Mucosa of gallbladder (tissue), 1 donor: ENCODE data around the gene TBC1D10B. TPM values are rescaled to one million over a fixed set of nuclear protein-coding genes. Genes with fewer than 3 reads are reported as not detected.

Experiments
- DNase-seq: peaks from one replicate; pipeline ENCODE4 v3.0.0-alpha.2; 2020; ENCODE audit warnings: low spot score
- total RNA-seq: library from RNA; stranded (reverse); gene quantifications from one replicate; pipeline ENCODE4 v1.2.1, GENCODE V29; 2021
- donor health status: DM: no; HTN: no; CAD: no.

Gene TBC1D10B
- total RNA-seq, 1 donor from 2014 or later = 60.6 TPM

DNA sequence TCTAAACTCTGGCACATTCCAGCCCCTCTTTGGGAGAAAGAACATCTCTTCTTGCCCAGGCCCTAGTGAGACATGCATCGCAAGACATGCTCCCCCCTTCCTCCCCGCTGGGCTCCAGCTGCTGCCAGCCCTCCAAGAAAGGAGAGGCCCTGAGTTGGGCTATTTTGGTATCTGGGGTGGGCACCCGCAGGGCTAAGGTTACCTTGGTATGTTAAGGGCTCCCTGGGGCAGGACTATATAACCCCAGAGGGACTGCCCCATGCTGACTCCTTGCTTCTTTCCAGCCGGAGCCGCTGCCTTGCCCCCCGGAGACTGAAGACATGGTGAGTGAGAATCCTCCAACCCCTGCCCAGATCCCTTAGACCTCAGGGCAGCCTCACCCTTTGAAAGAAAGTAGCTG is 4.2 kb upstream of the TBC1D10B start, which contains the start of gene MYL11:
MYL11 (plus strand) TSS at position 265 of the 400 bp plus-strand sequence; CDS start at position 321, 56 bp downstream.
- no peak for DNase-seq

DNA sequence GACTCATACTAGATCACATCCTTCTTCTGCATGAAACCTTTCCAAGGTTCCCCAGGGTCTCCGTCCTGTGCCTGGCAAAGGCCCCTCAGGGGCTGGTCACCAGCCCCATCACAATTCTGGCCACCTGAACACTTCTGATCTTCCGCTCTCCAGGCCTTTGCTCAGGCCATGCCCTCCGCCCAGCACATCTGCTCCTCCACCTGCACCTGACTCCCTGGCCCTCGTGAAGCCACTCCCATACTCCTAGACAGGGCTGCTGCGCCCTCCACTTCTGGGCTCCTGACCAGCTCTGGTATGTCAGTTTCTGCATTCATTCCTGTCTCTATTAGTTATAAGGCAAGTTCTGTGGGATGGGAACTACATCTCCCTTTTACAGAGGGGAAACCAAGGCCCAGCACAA is 2.4 kb upstream of the TBC1D10B start:
- DNase-seq = no peak

- DNase-seq = no peak
Observed at GRCh38 chr16:30372038-30372712, 1.9 kb upstream of the TBC1D10B start.

DNA sequence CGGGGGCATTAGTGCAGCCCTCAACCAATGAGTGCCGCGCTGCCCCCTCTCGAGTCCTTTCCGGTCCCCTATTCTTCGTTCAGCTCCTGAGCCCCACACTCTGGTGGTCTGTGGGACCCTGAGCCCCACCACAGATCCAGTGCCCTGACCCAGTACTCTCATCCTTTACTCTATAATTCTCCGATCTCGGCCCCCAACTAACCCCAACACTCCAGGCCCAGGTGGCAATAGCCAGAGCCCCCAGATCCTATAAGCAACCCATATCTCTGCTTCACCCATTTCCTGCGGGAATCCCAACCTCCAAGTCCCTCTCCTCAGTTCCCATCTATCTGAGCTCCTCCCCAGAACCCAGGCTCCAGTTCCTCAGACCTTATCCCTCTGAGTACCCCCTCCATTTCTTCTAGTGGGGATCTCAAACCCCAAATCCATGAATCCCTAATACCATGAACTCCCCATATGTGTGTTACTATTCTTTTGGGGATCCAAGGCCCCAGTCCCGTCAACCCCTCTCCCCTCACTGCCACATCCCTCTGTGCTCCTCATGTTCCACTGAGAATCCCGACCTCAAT is 1.0 kb upstream of the TBC1D10B start:
- DNase-seq = no peak

DNA sequence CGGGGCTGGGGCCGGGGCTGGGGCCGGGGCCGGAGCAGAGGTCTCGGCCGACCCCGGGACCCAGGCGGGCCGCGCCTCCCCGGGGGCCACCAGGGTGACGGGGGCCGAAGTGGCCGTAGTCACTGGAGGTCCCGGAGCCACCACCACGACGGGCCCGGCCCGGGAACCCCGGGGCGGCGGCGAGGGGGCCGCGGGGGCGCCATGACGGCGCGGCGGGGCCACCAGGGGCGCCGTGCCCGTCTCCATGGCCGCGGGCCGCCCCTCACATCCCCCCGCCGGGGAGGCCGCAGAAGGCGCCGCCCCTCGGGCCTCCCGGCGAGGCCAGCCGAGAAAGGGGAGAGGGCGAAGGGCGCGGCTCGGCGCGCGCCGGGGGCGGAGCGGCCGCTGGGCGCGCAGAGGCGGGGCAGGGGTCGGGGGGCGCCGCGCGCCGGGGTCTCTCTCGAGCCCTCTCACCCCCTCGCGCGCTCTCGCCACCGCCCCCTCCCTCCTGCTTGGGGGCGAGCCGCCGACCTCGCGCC is 297 bp downstream of the TBC1D10B start:
- no peak for DNase-seq

DNA sequence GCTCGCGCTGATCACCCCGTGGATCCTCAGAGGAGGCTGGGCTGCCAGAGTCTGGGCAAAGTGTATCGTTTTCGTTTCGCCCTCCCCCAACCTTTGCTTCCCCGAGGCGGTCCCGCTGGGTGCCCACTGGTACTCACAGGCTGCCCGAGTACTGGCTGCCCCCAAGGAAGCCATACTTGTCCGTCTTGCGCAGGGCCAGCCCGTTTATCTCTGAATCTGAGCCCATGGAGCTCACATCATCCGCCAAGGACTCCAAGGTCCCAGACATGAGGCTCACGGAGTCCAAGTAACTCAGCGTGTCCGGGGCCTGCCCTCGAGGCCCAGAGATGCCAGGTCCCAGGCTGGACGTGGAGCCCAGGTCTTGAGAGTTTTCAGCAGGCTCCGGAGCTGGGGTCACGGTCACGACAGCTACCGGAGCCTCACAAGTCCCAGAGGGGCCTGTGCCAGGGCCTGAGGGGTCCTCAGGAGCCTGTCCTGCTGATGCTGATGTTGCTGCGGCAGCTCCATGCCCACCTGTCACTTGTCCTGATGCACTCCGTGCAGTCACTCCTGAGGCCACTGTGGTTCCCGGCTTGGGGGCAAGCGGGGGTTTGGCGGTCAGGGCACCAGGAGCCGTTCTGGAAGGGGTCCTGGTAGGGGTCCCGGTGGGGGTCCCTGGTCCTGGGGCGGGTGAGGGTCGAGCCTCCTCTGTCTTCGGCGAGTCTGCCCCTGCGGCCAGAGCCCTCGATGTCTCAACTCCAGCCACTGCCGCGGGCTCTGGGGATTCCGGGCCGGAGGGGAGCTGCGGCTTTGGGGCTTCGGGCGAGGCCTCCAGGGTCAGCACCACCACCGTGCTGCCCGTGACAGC is 980 bp downstream of the TBC1D10B start:
- no peak for DNase-seq

DNA sequence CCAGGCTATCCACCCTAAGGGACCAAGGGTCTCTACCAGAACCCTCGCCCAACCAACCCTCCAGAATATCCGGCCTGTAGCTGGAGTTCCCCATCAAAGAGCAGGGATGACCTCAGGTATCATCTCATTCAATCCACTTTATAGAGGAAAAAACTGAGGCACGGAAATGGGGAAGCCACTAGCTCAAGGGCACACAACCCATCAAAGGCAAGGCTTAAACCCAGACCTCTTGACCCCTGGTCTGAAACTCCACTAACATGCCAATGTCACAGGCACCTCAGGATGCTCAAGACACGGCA is 1.6 kb downstream of the TBC1D10B start:
- no peak for DNase-seq

GRCh38 chr16:30368122-30368791 is 2.0 kb downstream of the TBC1D10B start:
- no peak for DNase-seq

- DNase-seq = no peak
Observed at GRCh38 chr16:30367349-30368009, 2.8 kb downstream of the TBC1D10B start.

GRCh38 chr16:30366511-30366910 is 3.8 kb downstream of the TBC1D10B start:
- DNase-seq = no peak

DNA sequence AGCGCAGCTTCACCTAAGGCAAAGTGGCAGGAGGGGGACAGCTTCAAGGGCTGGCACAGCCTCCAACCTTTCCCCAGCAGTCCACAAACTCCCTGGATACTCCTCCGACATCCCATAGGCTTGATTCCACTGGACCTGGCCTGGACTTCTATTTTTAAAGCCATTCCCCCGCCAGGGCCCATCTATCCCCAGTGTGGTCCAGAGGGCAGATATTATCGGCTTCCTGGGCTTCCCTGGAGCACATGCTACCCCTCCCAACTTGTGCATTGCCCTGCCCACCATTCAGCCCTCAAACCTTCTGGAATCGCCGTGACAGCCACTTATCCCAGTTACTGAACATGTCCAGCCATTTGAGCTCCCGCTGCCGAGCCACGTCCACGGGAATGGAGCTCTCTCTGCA is 5.1 kb downstream of the TBC1D10B start:
- no peak for DNase-seq

- no peak for DNase-seq
Observed at GRCh38 chr16:30361180-30361579, 9.1 kb downstream of the TBC1D10B start.

GRCh38 chr16:30359871-30360170 is 10.5 kb downstream of the TBC1D10B start:
- no peak for DNase-seq

DNA sequence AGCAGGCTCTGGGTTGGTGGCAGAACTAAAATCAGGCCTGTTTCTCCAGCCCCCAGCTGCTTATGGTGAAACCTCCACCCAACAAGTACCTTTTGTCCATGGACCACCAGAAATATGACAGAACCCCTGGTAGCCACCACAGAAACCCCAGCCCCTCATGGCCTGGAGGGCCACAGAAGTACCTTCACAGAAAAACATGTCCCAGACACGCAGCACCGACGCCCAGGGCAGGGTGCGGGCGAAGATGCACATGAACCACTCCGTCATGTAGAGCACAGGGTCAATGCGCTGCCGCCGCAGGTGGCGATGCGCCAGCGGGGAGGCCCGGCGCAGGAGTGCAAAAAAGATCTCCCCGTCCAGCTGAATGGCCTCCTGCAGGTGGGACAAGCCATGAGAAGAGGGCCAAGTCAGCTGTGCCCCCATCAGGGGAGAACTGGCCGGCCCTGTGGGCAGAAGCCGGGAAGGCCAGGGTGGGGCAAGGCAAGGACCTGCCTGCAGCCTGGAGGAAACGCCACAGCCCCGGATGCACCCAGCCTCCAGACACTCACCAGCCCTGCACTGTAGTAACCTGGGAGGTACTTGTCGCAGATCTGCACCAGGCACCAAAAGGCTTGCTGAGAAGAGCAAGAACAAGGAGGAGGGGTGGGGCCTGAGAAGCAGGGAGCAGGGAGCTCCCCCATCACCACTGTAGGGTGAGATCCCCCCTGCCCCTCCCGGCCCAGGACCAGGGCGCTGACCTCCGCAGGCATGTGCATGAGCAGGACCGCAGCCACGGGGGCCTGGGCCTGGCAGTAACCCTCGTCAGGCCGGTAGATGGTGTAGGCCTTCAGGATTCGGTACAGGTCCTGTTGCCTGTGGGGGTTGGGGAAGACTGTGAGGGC is 11.1 kb downstream of the TBC1D10B start:
- DNase-seq = no peak

DNA sequence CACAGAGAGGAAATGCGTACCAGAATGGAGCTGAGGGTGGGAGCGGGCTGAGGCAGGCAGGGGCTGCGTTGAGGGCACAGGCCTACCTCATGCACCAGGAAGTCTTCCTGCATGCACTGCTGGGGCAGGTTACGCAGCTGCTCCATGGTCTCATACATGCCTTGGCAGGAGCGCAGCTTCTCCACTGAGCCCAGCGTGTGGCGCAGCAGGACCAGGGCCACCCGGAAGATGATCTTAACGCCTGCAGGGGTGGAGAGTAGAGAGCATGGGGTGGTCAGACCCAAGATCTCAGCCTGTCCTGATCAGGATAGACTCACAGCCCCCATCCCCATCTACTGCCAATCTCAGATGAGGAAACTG is 11.7 kb downstream of the TBC1D10B start:
- no peak for DNase-seq

- DNase-seq = no peak
Observed at GRCh38 chr16:30357715-30358576, 12.3 kb downstream of the TBC1D10B start.

GRCh38 chr16:30357085-30357714 is 13.1 kb downstream of the TBC1D10B start:
- no peak for DNase-seq

DNA sequence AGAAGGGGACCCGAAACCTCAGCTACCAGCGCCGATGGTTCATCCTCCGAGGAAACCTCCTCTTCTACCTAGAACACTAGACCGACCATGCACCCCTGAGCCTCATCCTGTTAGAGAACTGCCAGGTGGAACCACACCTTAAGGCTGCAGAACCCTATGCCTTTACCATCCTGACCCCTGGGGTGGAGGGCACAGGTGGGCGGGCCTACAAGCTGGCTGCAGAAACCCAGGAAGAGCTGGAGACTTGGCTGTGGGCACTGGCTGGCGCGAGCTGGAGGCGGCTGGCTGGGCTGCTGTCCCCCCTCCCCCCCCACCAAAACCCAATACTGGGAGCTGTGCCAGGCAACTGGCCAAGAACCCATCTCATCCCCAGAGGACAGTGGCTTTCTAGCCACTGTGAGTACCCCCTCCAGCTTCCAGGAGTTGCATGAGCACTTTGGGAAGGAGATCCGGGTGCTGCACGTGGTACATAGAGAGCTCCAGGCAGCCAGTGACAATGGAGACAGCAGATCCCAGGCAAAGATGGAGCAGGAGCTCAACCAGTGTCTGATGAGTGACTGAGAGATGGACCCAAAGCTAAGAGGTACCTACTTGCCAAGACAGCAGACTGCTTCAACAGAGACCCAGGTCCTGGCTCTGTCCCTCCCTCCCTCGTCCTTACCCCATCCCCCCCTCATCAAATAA is 13.8 kb downstream of the TBC1D10B start:
- DNase-seq = no peak

DNA sequence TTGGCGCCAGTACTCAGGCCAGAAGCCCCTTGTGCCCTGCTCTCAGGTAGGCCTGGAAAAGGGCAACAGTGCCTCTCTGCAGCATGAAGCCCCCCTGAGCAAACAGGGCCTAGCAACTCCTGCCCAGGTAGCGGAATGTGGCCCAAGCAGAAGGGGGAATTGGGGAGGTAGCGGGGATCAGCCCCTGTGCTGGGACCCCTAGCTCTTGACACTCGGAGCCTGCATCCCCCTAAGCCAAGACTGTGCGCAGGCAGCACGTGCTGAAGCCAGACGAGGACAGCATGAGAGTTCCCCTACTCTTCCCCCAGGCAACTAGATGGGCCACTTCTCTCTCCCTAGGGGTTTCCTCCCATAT is 14.4 kb downstream of the TBC1D10B start:
- DNase-seq = no peak
